ENCODE data around the gene POLDIP2.

- no peak for TF ChIP-seq POLR2A (IDR thresholded peaks at IDR 0.05)
- TF ChIP-seq, protein P1, sequence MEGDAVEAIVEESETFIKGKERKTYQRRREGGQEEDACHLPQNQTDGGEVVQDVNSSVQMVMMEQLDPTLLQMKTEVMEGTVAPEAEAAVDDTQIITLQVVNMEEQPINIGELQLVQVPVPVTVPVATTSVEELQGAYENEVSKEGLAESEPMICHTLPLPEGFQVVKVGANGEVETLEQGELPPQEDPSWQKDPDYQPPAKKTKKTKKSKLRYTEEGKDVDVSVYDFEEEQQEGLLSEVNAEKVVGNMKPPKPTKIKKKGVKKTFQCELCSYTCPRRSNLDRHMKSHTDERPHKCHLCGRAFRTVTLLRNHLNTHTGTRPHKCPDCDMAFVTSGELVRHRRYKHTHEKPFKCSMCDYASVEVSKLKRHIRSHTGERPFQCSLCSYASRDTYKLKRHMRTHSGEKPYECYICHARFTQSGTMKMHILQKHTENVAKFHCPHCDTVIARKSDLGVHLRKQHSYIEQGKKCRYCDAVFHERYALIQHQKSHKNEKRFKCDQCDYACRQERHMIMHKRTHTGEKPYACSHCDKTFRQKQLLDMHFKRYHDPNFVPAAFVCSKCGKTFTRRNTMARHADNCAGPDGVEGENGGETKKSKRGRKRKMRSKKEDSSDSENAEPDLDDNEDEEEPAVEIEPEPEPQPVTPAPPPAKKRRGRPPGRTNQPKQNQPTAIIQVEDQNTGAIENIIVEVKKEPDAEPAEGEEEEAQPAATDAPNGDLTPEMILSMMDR (IDR thresholded peaks at IDR 0.05 in 4 of 5, conservative IDR thresholded peaks at IDR 0.05 in 1 of 5) = no peak
Measured at GRCh38 chr17:28404461-28404811, 47.1 kb upstream of the POLDIP2 start.
